Naive thymus-derived CD4-positive, alpha-beta T cell (primary cell): Measurements from ENCODE around the gene VAPB. TPM values are rescaled to one million over a fixed set of nuclear protein-coding genes. Genes with fewer than 3 reads are reported as not detected.
A peak's percentile ranks its signal among the peaks of the same experiment; 100 is the strongest.
"Not testable (repeated sequence)": the region's sequence is repeated elsewhere in the genome, so short reads cannot be mapped to it uniquely, and the experiment has no call there.

Experiments
- ATAC-seq: fragments of 150-1000 bp; cut with Tn5 transposase; 2 replicates; pipeline ENCODE4 v1.10.0; 2021; ENCODE audit warnings: mild to moderate bottlenecking, moderate library complexity
- CTCF ChIA-PET: fragments of 350-600 bp; sonication (Branson Sonifier 250); formaldehyde crosslinking; loops from one replicate; lab custom pipeline; 2021; ENCODE audit warnings: antibody characterized with exemption; lab: Charles Lee
- POLR2A ChIA-PET: fragments of 350-600 bp; sonication (Branson Sonifier 250); formaldehyde crosslinking; loops from one replicate; lab custom pipeline; 2021; ENCODE audit warnings: antibody characterized with exemption, inconsistent platforms; lab: Charles Lee
- DNase-seq, 9 donors: peaks; one replicate each; pipeline versions ENCODE4 v3.0.0 to v3.0.0-alpha.2; 2020 to 2022; ENCODE audit warnings: mixed read lengths in 1 of 9
- H3K27ac ChIP-seq: one replicate; pipeline ENCODE4 v1.7.0; 2013; ENCODE audit warnings: mild to moderate bottlenecking, low read depth, low read length, moderate library complexity
- H3K27me3 ChIP-seq, 2 donors: one replicate each; pipeline ENCODE4 v1.7.0; 2013; ENCODE audit warnings: low read length in 2 of 2, mild to moderate bottlenecking in 2 of 2, moderate library complexity in 2 of 2; ENCODE audit not compliant: control insufficient read depth in 2 of 2, insufficient read depth in 2 of 2
- H3K36me3 ChIP-seq, 3 experiments: 1 replicate in 2 of 3; 2 replicates in 1 of 3; pipeline ENCODE4 v1.7.0; 2013; ENCODE audit warnings: low read length in 3 of 3, mild to moderate bottlenecking in 3 of 3, moderate library complexity in 1 of 3; ENCODE audit not compliant: insufficient read depth in 3 of 3, control insufficient read depth in 2 of 3
- H3K4me1 ChIP-seq, 2 donors: one replicate each; pipeline ENCODE4 v1.7.0; 2013; ENCODE audit warnings: low read length in 2 of 2, mild to moderate bottlenecking in 2 of 2, moderate library complexity in 1 of 2; ENCODE audit not compliant: control insufficient read depth in 2 of 2, insufficient read depth in 2 of 2
- H3K4me3 ChIP-seq: 2 replicates; pipeline ENCODE4 v1.7.0; 2013; ENCODE audit warnings: mild to moderate bottlenecking, low read length
- H3K9me3 ChIP-seq, 3 experiments: 1 replicate in 2 of 3; 2 replicates in 1 of 3; pipeline ENCODE4 v1.7.0; 2013; ENCODE audit warnings: low read length in 3 of 3; ENCODE audit not compliant: control insufficient read depth in 2 of 3
- H3K27ac Mint-ChIP-seq, 9 donors: one replicate each; pipeline ENCODE4 v1.8.0; 2020 to 2022; ENCODE audit warnings: mixed read lengths in 9 of 9, mild to moderate bottlenecking in 8 of 9, moderate library complexity in 5 of 9, inconsistent platforms in 2 of 9
- H3K27me3 Mint-ChIP-seq, 5 donors: one replicate each; pipeline ENCODE4 v1.8.0; 2021 to 2022; ENCODE audit warnings: mixed read lengths in 5 of 5, mild to moderate bottlenecking in 1 of 5
- H3K36me3 Mint-ChIP-seq, 5 donors: one replicate each; pipeline ENCODE4 v1.8.0; 2020 to 2022; ENCODE audit warnings: mixed read lengths in 5 of 5, mild to moderate bottlenecking in 3 of 5, inconsistent platforms in 1 of 5
- H3K4me1 Mint-ChIP-seq, 7 donors: one replicate each; pipeline ENCODE4 v1.8.0; 2020 to 2022; ENCODE audit warnings: mixed read lengths in 7 of 7, mild to moderate bottlenecking in 3 of 7, inconsistent platforms in 1 of 7
- H3K4me3 Mint-ChIP-seq, 10 donors: one replicate each; pipeline ENCODE4 v1.8.0; 2020 to 2022; ENCODE audit warnings: mild to moderate bottlenecking in 10 of 10, mixed read lengths in 10 of 10, moderate library complexity in 6 of 10, inconsistent platforms in 2 of 10
- H3K9me3 Mint-ChIP-seq, 11 donors: one replicate each; pipeline ENCODE4 v1.8.0; 2020 to 2022; ENCODE audit warnings: mixed read lengths in 11 of 11, mild to moderate bottlenecking in 4 of 11, inconsistent platforms in 1 of 11, moderate library complexity in 1 of 11
- intact Hi-C, 2 donors: fragments of 100-400 bp; cut with micrococcal nuclease; formaldehyde crosslinking; loops; one replicate each; pipeline ENCODE4 v1.15.1; 2023
- polyA plus RNA-seq, 2 donors: library from polyadenylated mRNA; unstranded; fragments of 300-500 nt; fragmentation: Illumina TruSeq; gene quantifications; one replicate each; pipeline ENCODE4 v1.2.3, GENCODE V29; 2021
- total RNA-seq, 6 experiments: library from RNA in 5 of 6; stranded (reverse) in 5 of 6; gene quantifications; 1 replicate in 5 of 6; 2 replicates in 1 of 6; pipeline ENCODE4 v1.2.3 and lab custom pipeline; 2021 to 2026

Gene VAPB
- total and polyA plus RNA-seq, 7 experiments from 2014 or later, result 21.9 to 37.0 (median 25.3) TPM

GRCh38 chr20:58414786-58415185 lies 25.8 kb downstream of the VAPB start:
- H3K27me3 Mint-ChIP-seq, intact Hi-C loops, H3K27ac ChIP-seq, ATAC-seq, H3K4me3 ChIP-seq, CTCF ChIA-PET, H3K27me3 ChIP-seq, POLR2A ChIA-PET, DNase-seq, H3K9me3 Mint-ChIP-seq, H3K9me3 ChIP-seq: not testable (repeated sequence)
- Mint-ChIP-seq H3K36me3 (peaks cover 6 to 31% (median 29%) of the 10 kb centered on the region in 5 donors), H3K27ac (peak overlapping the region in 5 of 9 donors; percentile 2 to 80 (median 73)), H3K4me1 (peaks cover 21 to 65% (median 46%) of the 10 kb centered on the region in 7 donors), H3K4me3 (peak overlapping the region in 3 of 10 donors; percentile 12 to 48 (median 33))
- H3K36me3 ChIP-seq, result peaks cover 0 to 13% (median 5%) of the 10 kb centered on the region in 3 experiments
- H3K4me1 ChIP-seq, result peaks cover 12 to 19% of the 10 kb centered on the region in 2 donors

- no peak for ATAC-seq
- Mint-ChIP-seq H3K9me3 (peaks cover 0 to 4% (median 2%) of the 10 kb centered on the region in 11 donors), H3K36me3 (peaks cover 13 to 40% (median 34%) of the 10 kb centered on the region in 5 donors), H3K4me3 (peak overlapping the region in 7 of 10 donors; percentile 5 to 67 (median 27)), H3K27ac (peak overlapping the region in 8 of 9 donors; percentile 60 to 87 (median 77)), H3K27me3 (no peaks in the 10 kb centered on the region), H3K4me1 (peaks cover 15 to 61% (median 36%) of the 10 kb centered on the region in 7 donors)
- ChIA-PET CTCF (no interaction called here), POLR2A (interaction anchor here (0.8 kb wide), 1 partner anchor 837 kb away, joined by 3 read pairs; no protein-coding TSS in a partner anchor)
- no peak for DNase-seq
- no peak overlapping the region for H3K4me3 ChIP-seq
- intact Hi-C loops, result loop anchor here in 1 of 2 donors (1.0 kb wide), 1 partner anchor 8 kb away; no protein-coding TSS in a partner anchor
- H3K27ac ChIP-seq, result no peak overlapping the region
- H3K27me3 ChIP-seq, result no peaks in the 10 kb centered on the region
- H3K9me3 ChIP-seq, result no peaks in the 10 kb centered on the region
- peaks cover 11 to 16% of the 10 kb centered on the region in 2 donors for H3K4me1 ChIP-seq
- peaks cover 0 to 24% (median 5%) of the 10 kb centered on the region in 3 experiments for H3K36me3 ChIP-seq
These were observed 27.0 kb downstream of the VAPB start for GRCh38 chr20:58416057-58416456.

- Histone ChIP-seq H3K4me1 (peaks cover 11 to 16% of the 10 kb centered on the region in 2 donors), H3K27me3 (no peaks in the 10 kb centered on the region), H3K27ac (no peak overlapping the region), H3K9me3 (no peaks in the 10 kb centered on the region), H3K36me3 (peaks cover 0 to 25% (median 5%) of the 10 kb centered on the region in 3 experiments), H3K4me3 (no peak overlapping the region)
- intact Hi-C loops, result loop anchor here in 1 of 2 donors (1.0 kb wide), 1 partner anchor 9 kb away; no protein-coding TSS in a partner anchor
- Mint-ChIP-seq H3K4me3 (peak overlapping the region in 8 of 10 donors; percentile 19 to 67 (median 49)), H3K4me1 (peaks cover 15 to 63% (median 38%) of the 10 kb centered on the region in 7 donors), H3K27ac (peak overlapping the region; percentile 52 to 87 (median 77)), H3K36me3 (peaks cover 13 to 40% (median 34%) of the 10 kb centered on the region in 5 donors), H3K27me3 (no peaks in the 10 kb centered on the region), H3K9me3 (peaks cover 0 to 4% (median 2%) of the 10 kb centered on the region in 11 donors)
- ATAC-seq, result no peak
- peak in 6 of 9 donors; percentile 4 to 37 (median 18) for DNase-seq
- ChIA-PET CTCF (interaction anchor here (0.6 kb wide), 1 partner anchor 209 kb away, joined by 3 read pairs; no protein-coding TSS in a partner anchor), POLR2A (interaction anchor here (0.8 to 1.2 kb wide), 2 partner anchors 28 to 836 kb away, joined by 3 read pairs; partner anchors contain the start of gene VAPB)
These were observed 27.8 kb downstream of the VAPB start for GRCh38 chr20:58416835-58417234.

GRCh38 chr20:58417438-58417837 lies 28.4 kb downstream of the VAPB start:
- no peaks in the 10 kb centered on the region for H3K27me3 Mint-ChIP-seq

GRCh38 chr20:58418949-58419748 lies 30.1 kb downstream of the VAPB start:
- POLR2A ChIA-PET, result no interaction called here
- H3K27ac Mint-ChIP-seq, result peak overlapping the region in 5 of 9 donors; percentile 1 to 67 (median 38)

More at GRCh38 chr20:58417438-58417837, 28.4 kb downstream of the VAPB start:
- no peaks in the 10 kb centered on the region for H3K27me3 ChIP-seq
- no peak overlapping the region for H3K4me3 ChIP-seq
- peaks cover 0 to 25% (median 5%) of the 10 kb centered on the region in 3 experiments for H3K36me3 ChIP-seq
- DNase-seq (no peak), ATAC-seq (no peak)
- H3K4me1 ChIP-seq, result peaks cover 11 to 16% of the 10 kb centered on the region in 2 donors
- no peaks in the 10 kb centered on the region for H3K9me3 ChIP-seq
- peaks cover 15 to 60% (median 35%) of the 10 kb centered on the region in 7 donors for H3K4me1 Mint-ChIP-seq
- peaks cover 13 to 40% (median 34%) of the 10 kb centered on the region in 5 donors for H3K36me3 Mint-ChIP-seq
- CTCF ChIA-PET, result interaction anchor here (0.6 kb wide), 1 partner anchor 210 kb away, joined by 3 read pairs; no protein-coding TSS in a partner anchor
- H3K27ac ChIP-seq, result no peak overlapping the region
- POLR2A ChIA-PET, result interaction anchor here (0.5 to 1.2 kb wide), 2 partner anchors 23 to 29 kb away, joined by 3 to 4 read pairs; partner anchors contain the start of gene VAPB
- peaks cover 0 to 4% (median 2%) of the 10 kb centered on the region in 11 donors for H3K9me3 Mint-ChIP-seq
- peak overlapping the region in 1 of 10 donors; percentile 35 for H3K4me3 Mint-ChIP-seq
- intact Hi-C loops, result no loop called here
- peak overlapping the region in 5 of 9 donors; percentile 1 to 87 (median 59) for H3K27ac Mint-ChIP-seq

More at GRCh38 chr20:58418949-58419748, 30.1 kb downstream of the VAPB start:
- Histone ChIP-seq H3K4me3 (no peak overlapping the region), H3K9me3 (no peaks in the 10 kb centered on the region), H3K4me1 (peaks cover 11 to 16% of the 10 kb centered on the region in 2 donors), H3K36me3 (peaks cover 0 to 25% (median 5%) of the 10 kb centered on the region in 3 experiments), H3K27ac (no peak overlapping the region), H3K27me3 (no peaks in the 10 kb centered on the region)
- Mint-ChIP-seq H3K4me1 (peaks cover 15 to 56% (median 37%) of the 10 kb centered on the region in 7 donors), H3K27me3 (no peaks in the 10 kb centered on the region), H3K9me3 (peaks cover 0 to 4% (median 2%) of the 10 kb centered on the region in 11 donors), H3K4me3 (no peak overlapping the region), H3K36me3 (peaks cover 13 to 41% (median 34%) of the 10 kb centered on the region in 5 donors)
- intact Hi-C loops, result no loop called here
- ATAC-seq (no peak), DNase-seq (no peak)
- CTCF ChIA-PET, result interaction anchor here (0.6 kb wide), 1 partner anchor 1517 kb away, joined by 6 read pairs; no protein-coding TSS in a partner anchor
